ENCODE results near the gene EPS8. TPM values are rescaled to one million over a fixed set of nuclear protein-coding genes. Genes with fewer than 3 reads are reported as not detected.

EPS8 gene
- total and polyA plus RNA-seq, 2 donors (not counting 1 experiment from before 2014, with no cell fraction given), result 0.76 to 0.96 TPM

GRCh38 chr12:15603474-15604085, 185.6 kb downstream of the EPS8 start:
- no peak overlapping the region for H3K4me2 ChIP-seq (replicated peaks; ENCODE audit: low read depth, low read length, poor library complexity, severe bottlenecking)
- TF ChIP-seq CTCF (IDR thresholded peaks at IDR 0.05), result no peak
- TF ChIP-seq EZH2 (IDR thresholded peaks at IDR 0.05; ENCODE audit: borderline replicate concordance, insufficient read depth, low read depth, low read length, poor library complexity, severe bottlenecking), result no peak
- intact Hi-C loops (cut with micrococcal nuclease), result no loop called here
- H3K27ac ChIP-seq (ENCODE audit: low read length in 2 of 2), result no peak overlapping the region
- POLR2A ChIA-PET, result no interaction called here
- no peaks in the 10 kb centered on the region for H3K4me1 ChIP-seq (ENCODE audit: control insufficient read depth in 2 of 2, insufficient read depth in 2 of 2, low read length in 2 of 2)
- 100% methylated on average over 2 of the region's 4 CpGs for WGBS (ENCODE audit: insufficient coverage)
- no peaks in the 10 kb centered on the region for H3K36me3 ChIP-seq (replicated peaks in 1 of 2; ENCODE audit: control extremely low read depth in 1 of 2, control insufficient read depth in 1 of 2, extremely low read depth in 1 of 2, insufficient read depth in 2 of 2, low read length in 1 of 2)
- H3K4me3 ChIP-seq (ENCODE audit: control extremely low read depth in 1 of 5, extremely low read depth in 1 of 5, insufficient read depth in 1 of 5, low read depth in 2 of 5, low read length in 4 of 5), result no peak overlapping the region
- Mint-ChIP-seq H3K27ac (no peak overlapping the region), H3K4me3 (no peak overlapping the region), H3K9me3 (ENCODE audit: insufficient read depth) (no peaks in the 10 kb centered on the region), H3K4me1 (no peaks in the 10 kb centered on the region), H3K27me3 (peaks cover 7% of the 10 kb centered on the region)
- H3K9me3 ChIP-seq (ENCODE audit: control extremely low read depth in 1 of 3, control insufficient read depth in 2 of 3, insufficient read depth in 1 of 3, low read length in 2 of 3), result no peaks in the 10 kb centered on the region
- no peak overlapping the region for H2AFZ ChIP-seq (ENCODE audit: insufficient read depth, low read depth, low read length, poor library complexity, severe bottlenecking)
- no peaks in the 10 kb centered on the region for H4K20me1 ChIP-seq (ENCODE audit: control insufficient read depth, insufficient read depth, low read length, poor library complexity, severe bottlenecking)
- no peaks in the 10 kb centered on the region for H3K27me3 ChIP-seq (replicated peaks in 1 of 4; ENCODE audit: control extremely low read depth in 1 of 4, control insufficient read depth in 3 of 4, insufficient read depth in 4 of 4, low read length in 3 of 4)
- H3K79me2 ChIP-seq (ENCODE audit: control insufficient read depth, insufficient read depth, low read length), result no peaks in the 10 kb centered on the region
- no peak for ATAC-seq (ENCODE audit: low read depth)
- no peak overlapping the region for H3K9ac ChIP-seq (ENCODE audit: low read length)
- DNase-seq, result no peak
- CTCF ChIA-PET, result no interaction called here

DNA sequence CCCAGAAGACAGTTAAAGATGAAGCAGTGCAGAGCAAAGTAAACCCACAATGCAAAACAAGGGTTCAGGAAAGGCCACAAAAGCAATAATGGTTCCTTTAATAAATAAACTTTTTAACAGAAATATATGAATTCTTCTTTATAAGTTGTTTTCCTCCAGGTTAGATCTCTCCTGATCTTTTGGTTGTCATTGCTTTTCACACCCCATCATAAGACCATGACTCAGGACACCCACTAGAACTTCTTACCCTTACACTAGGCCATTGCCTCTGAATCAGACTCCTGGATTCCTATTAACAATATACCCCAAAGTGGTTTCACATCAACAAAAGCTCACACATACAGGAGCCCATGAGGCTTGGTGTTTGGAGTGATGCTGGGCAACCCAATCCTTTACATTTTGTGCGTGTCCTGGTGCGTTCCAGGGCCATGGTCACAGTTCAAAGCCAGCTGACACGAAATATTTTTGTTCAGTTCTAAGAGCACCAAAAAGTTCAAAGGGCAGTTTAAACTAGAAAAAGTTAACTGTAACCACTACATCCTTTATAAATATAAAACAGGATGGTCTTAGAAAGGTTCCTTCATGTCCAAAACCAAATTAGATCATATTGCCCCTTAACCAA, 187.0 kb downstream of the EPS8 start:
- Mint-ChIP-seq H3K9me3 (ENCODE audit: insufficient read depth) (no peaks in the 10 kb centered on the region), H3K4me1 (no peaks in the 10 kb centered on the region), H3K27me3 (peaks cover 7% of the 10 kb centered on the region), H3K4me3 (no peak overlapping the region), H3K27ac (no peak overlapping the region)
- intact Hi-C loops (cut with micrococcal nuclease), result no loop called here
- Histone ChIP-seq H3K36me3 (replicated peaks in 1 of 2; ENCODE audit: control extremely low read depth in 1 of 2, control insufficient read depth in 1 of 2, extremely low read depth in 1 of 2, insufficient read depth in 2 of 2, low read length in 1 of 2) (no peaks in the 10 kb centered on the region), H3K27ac (ENCODE audit: low read length in 2 of 2) (no peak overlapping the region), H3K27me3 (replicated peaks in 1 of 4; ENCODE audit: control extremely low read depth in 1 of 4, control insufficient read depth in 3 of 4, insufficient read depth in 4 of 4, low read length in 3 of 4) (no peaks in the 10 kb centered on the region), H4K20me1 (ENCODE audit: control insufficient read depth, insufficient read depth, low read length, poor library complexity, severe bottlenecking) (no peaks in the 10 kb centered on the region), H2AFZ (ENCODE audit: insufficient read depth, low read depth, low read length, poor library complexity, severe bottlenecking) (no peak overlapping the region), H3K9me3 (ENCODE audit: control extremely low read depth in 1 of 3, control insufficient read depth in 2 of 3, insufficient read depth in 1 of 3, low read length in 2 of 3) (no peaks in the 10 kb centered on the region), H3K9ac (ENCODE audit: low read length) (no peak overlapping the region), H3K4me1 (ENCODE audit: control insufficient read depth in 2 of 2, insufficient read depth in 2 of 2, low read length in 2 of 2) (no peaks in the 10 kb centered on the region), H3K4me2 (replicated peaks; ENCODE audit: low read depth, low read length, poor library complexity, severe bottlenecking) (no peak overlapping the region), H3K4me3 (ENCODE audit: control extremely low read depth in 1 of 5, extremely low read depth in 1 of 5, insufficient read depth in 1 of 5, low read depth in 2 of 5, low read length in 4 of 5) (no peak overlapping the region), H3K79me2 (ENCODE audit: control insufficient read depth, insufficient read depth, low read length) (no peaks in the 10 kb centered on the region)
- WGBS (ENCODE audit: insufficient coverage), result 100% methylated on average over 3 of the region's 3 CpGs
- CTCF ChIA-PET, result interaction anchor here (0.8 kb wide), 1 partner anchor 255 kb away, joined by 3 read pairs; no protein-coding TSS in a partner anchor
- ATAC-seq (ENCODE audit: low read depth) (no peak), DNase-seq (no peak)
- TF ChIP-seq CTCF (IDR thresholded peaks at IDR 0.05) (no peak), EZH2 (IDR thresholded peaks at IDR 0.05; ENCODE audit: borderline replicate concordance, insufficient read depth, low read depth, low read length, poor library complexity, severe bottlenecking) (no peak)
- POLR2A ChIA-PET, result no interaction called here
